Vagina (tissue), 2 donors: Measurements from ENCODE around the gene CHST11.

Experiments
- CTCF ChIP-seq, 3 experiments: fragments of 450-650 bp in 2 of 3; fragments of 200-600 bp in 1 of 3; sonication (generic) in 1 of 3; IDR thresholded peaks; one replicate each; pipeline ENCODE4 v1.5.1; 2017 to 2019; ENCODE audit warnings: antibody characterized with exemption in 3 of 3, mild to moderate bottlenecking in 2 of 3, moderate library complexity in 2 of 3
- POLR2A ChIP-seq, 2 donors: fragments of 450-650 bp; IDR thresholded peaks; one replicate each; pipeline ENCODE4 v1.6.1; 2017; ENCODE audit warnings: antibody characterized with exemption in 2 of 2, mild to moderate bottlenecking in 2 of 2, moderate library complexity in 2 of 2
- POLR2AphosphoS5 ChIP-seq, 2 donors: sonication (generic); formaldehyde crosslinking; IDR thresholded peaks; one replicate each; pipeline ENCODE4 v1.9.0; 2017; ENCODE audit warnings: antibody characterized with exemption in 2 of 2, mild to moderate bottlenecking in 2 of 2, low read depth in 1 of 2; ENCODE audit not compliant: insufficient read depth in 1 of 2

- no peak for TF ChIP-seq CTCF (IDR thresholded peaks at IDR 0.05)
- TF ChIP-seq POLR2A (IDR thresholded peaks at IDR 0.05) = no peak
- peak in 1 of 2 donors; percentile 53 for TF ChIP-seq POLR2AphosphoS5 (IDR thresholded peaks at IDR 0.05; ENCODE audit: insufficient read depth in 1 of 2, low read depth in 1 of 2)
These were observed 263.7 kb downstream of the CHST11 start for GRCh38 chr12:104720339-104721038.
